NCI-H1436 (cell line): ENCODE results near the gene TMOD3.

Source experiments
- DNase-seq: peaks from one replicate; lab custom pipeline; 2025; lab: John Stamatoyannopoulos, UW

TMOD3 gene

GRCh38 chr15:51828621-51829375 is 655 bp upstream of the TMOD3 start:
- DNase-seq, result no peak

- DNase-seq, result no peak
Observed at GRCh38 chr15:51830276-51830806, 888 bp downstream of the TMOD3 start.

GRCh38 chr15:51833772-51834171 is 4.3 kb downstream of the TMOD3 start:
- no peak for DNase-seq

- DNase-seq, result no peak
Observed at GRCh38 chr15:51837792-51838251, 8.4 kb downstream of the TMOD3 start.

- DNase-seq, result no peak
Observed at GRCh38 chr15:51838270-51838669, 8.8 kb downstream of the TMOD3 start.

GRCh38 chr15:51840692-51841091 is 11.2 kb downstream of the TMOD3 start:
- DNase-seq, result no peak

- no peak for DNase-seq
Observed at GRCh38 chr15:51841406-51842040, 12.1 kb downstream of the TMOD3 start.

GRCh38 chr15:51842265-51842664 is 12.8 kb downstream of the TMOD3 start:
- DNase-seq, result no peak

- DNase-seq, result no peak
Observed at GRCh38 chr15:51842852-51843737, 13.6 kb downstream of the TMOD3 start.

GRCh38 chr15:51844747-51845426 is 15.4 kb downstream of the TMOD3 start:
- DNase-seq, result no peak

- DNase-seq, result no peak
Observed at GRCh38 chr15:51846066-51846462, 16.6 kb downstream of the TMOD3 start.

GRCh38 chr15:51846463-51847230 is 17.2 kb downstream of the TMOD3 start:
- no peak for DNase-seq

GRCh38 chr15:51848811-51849210 is 19.4 kb downstream of the TMOD3 start:
- no peak for DNase-seq

- DNase-seq, result no peak
Observed at GRCh38 chr15:51849860-51850259, 20.4 kb downstream of the TMOD3 start.

- no peak for DNase-seq
Observed at GRCh38 chr15:51853998-51854397, 24.5 kb downstream of the TMOD3 start.

GRCh38 chr15:51855612-51856011 is 26.2 kb downstream of the TMOD3 start:
- DNase-seq, result no peak

GRCh38 chr15:51856714-51857380 is 27.4 kb downstream of the TMOD3 start:
- no peak for DNase-seq

- DNase-seq, result no peak
Observed at GRCh38 chr15:51861557-51862359, 32.3 kb downstream of the TMOD3 start.

GRCh38 chr15:51863131-51863530 is 33.7 kb downstream of the TMOD3 start:
- no peak for DNase-seq
